GM23338 (cell line): ENCODE measurements around the gene GJC2. TPM values are rescaled to one million over a fixed set of nuclear protein-coding genes. Genes with fewer than 3 reads are reported as not detected.

ENCODE experiments used
- ATAC-seq: fragments of 200-7000 bp; cut with Tn5 transposase; 3 replicates; pipeline ENCODE4 v1.9.1; 2020
- DNase-seq: peaks from one replicate; pipeline ENCODE4 v3.0.0-alpha.2; 2015; ENCODE audit warnings: low spot score
- H2AFZ ChIP-seq: fragments of 200-600 bp; sonication (generic); 2 replicates; pipeline ENCODE4 v1.8.0; 2016; ENCODE audit warnings: antibody characterized with exemption, mild to moderate bottlenecking, moderate library complexity
- H3F3A ChIP-seq: fragments of 200-600 bp; sonication (generic); replicated peaks from 2 replicates; pipeline ENCODE4 v1.8.0; 2017; ENCODE audit warnings: antibody characterized with exemption, mixed run types, low read depth
- H3K27ac ChIP-seq: fragments of 200-600 bp; sonication (generic); 2 replicates; pipeline ENCODE4 v1.6.1; 2016; ENCODE audit warnings: low read depth
- H3K27me3 ChIP-seq: fragments of 200-600 bp; sonication (generic); 2 replicates; pipeline ENCODE4 v1.8.0; 2016; ENCODE audit warnings: mild to moderate bottlenecking, mixed run types, moderate library complexity; ENCODE audit not compliant: insufficient read depth
- H3K36me3 ChIP-seq: fragments of 200-600 bp; sonication (generic); 2 replicates; pipeline ENCODE4 v1.8.0; 2016; ENCODE audit warnings: mild to moderate bottlenecking; ENCODE audit not compliant: insufficient read depth
- H3K4me1 ChIP-seq: fragments of 200-600 bp; sonication (generic); 2 replicates; pipeline ENCODE4 v1.8.0; 2016; ENCODE audit warnings: mild to moderate bottlenecking, moderate library complexity; ENCODE audit not compliant: insufficient read depth
- H3K4me2 ChIP-seq: fragments of 200-600 bp; sonication (generic); 2 replicates; pipeline ENCODE4 v1.7.1; 2017; ENCODE audit warnings: mixed run types
- H3K4me3 ChIP-seq: fragments of 200-600 bp; sonication (generic); 2 replicates; pipeline ENCODE4 v1.6.1; 2016; ENCODE audit warnings: mixed run types
- H3K79me2 ChIP-seq: fragments of 200-600 bp; sonication (generic); replicated peaks from 2 replicates; pipeline ENCODE4 v1.8.0; 2017; ENCODE audit warnings: mild to moderate bottlenecking; ENCODE audit not compliant: insufficient read depth
- H3K9me2 ChIP-seq: fragments of 200-600 bp; sonication (generic); 2 replicates; pipeline ENCODE4 v1.8.0; 2017; ENCODE audit not compliant: insufficient read depth
- H4K20me1 ChIP-seq: fragments of 200-600 bp; sonication (generic); replicated peaks from 2 replicates; pipeline ENCODE4 v1.8.0; 2017; ENCODE audit warnings: mild to moderate bottlenecking; ENCODE audit not compliant: insufficient read depth
- H3K27ac Mint-ChIP-seq: 2 replicates; pipeline ENCODE4 v1.8.0; 2020; ENCODE audit warnings: inconsistent platforms, mild to moderate bottlenecking, moderate library complexity, mixed read lengths
- H3K27me3 Mint-ChIP-seq: 3 replicates; pipeline ENCODE4 v1.8.0; 2022; ENCODE audit warnings: low read depth, mild to moderate bottlenecking, moderate library complexity, mixed read lengths, inconsistent platforms; ENCODE audit not compliant: insufficient read depth, poor library complexity
- H3K36me3 Mint-ChIP-seq: 3 replicates; pipeline ENCODE4 v1.8.0; 2021; ENCODE audit warnings: low read depth, mild to moderate bottlenecking, inconsistent platforms, moderate library complexity, mixed read lengths
- H3K4me1 Mint-ChIP-seq: 3 replicates; pipeline ENCODE4 v1.8.0; 2020; ENCODE audit warnings: mild to moderate bottlenecking, inconsistent platforms, mixed read lengths
- H3K4me3 Mint-ChIP-seq: 3 replicates; pipeline ENCODE4 v1.8.0; 2021; ENCODE audit warnings: moderate library complexity, mild to moderate bottlenecking, inconsistent platforms, mixed read lengths
- H3K9me3 Mint-ChIP-seq: 3 replicates; pipeline ENCODE4 v1.8.0; 2020; ENCODE audit warnings: moderate library complexity, mild to moderate bottlenecking, inconsistent platforms, mixed read lengths
- CREB1 ChIP-seq: fragments of 250-450 bp; sonication (Bioruptor Pico); IDR thresholded peaks from 2 replicates; pipeline ENCODE4 v1.5.0; 2020; ENCODE audit warnings: low read depth, mild to moderate bottlenecking, moderate library complexity
- ETS1 ChIP-seq: IDR thresholded peaks from 2 replicates; pipeline ENCODE4 v1.6.1; 2016; ENCODE audit warnings: antibody characterized with exemption
- EZH2 ChIP-seq: fragments of 200-600 bp; sonication (generic); IDR thresholded peaks from one replicate; pipeline ENCODE4 v1.8.0; 2017; ENCODE audit warnings: antibody characterized with exemption, mild to moderate bottlenecking, low read depth; ENCODE audit not compliant: unreplicated experiment
- EZH2phosphoT487 ChIP-seq: fragments of 200-600 bp; sonication (generic); IDR thresholded peaks from one replicate; pipeline ENCODE4 v1.8.1; 2018; ENCODE audit warnings: antibody characterized with exemption; ENCODE audit not compliant: unreplicated experiment
- JUNB ChIP-seq: IDR thresholded peaks from one replicate; pipeline ENCODE4 v1.6.1; 2016; ENCODE audit warnings: antibody characterized with exemption; ENCODE audit not compliant: unreplicated experiment
- NANOG ChIP-seq: IDR thresholded peaks from 2 replicates; pipeline ENCODE4 v1.6.1; 2016; ENCODE audit warnings: antibody characterized with exemption, borderline replicate concordance
- POLR2AphosphoS5 ChIP-seq: IDR thresholded peaks from 2 replicates; pipeline ENCODE4 v1.6.1; 2016; ENCODE audit warnings: antibody characterized with exemption, low read depth
- ZNF114 ChIP-seq: fragments of 250-450 bp; sonication (Bioruptor Pico); IDR thresholded peaks from 2 replicates; pipeline ENCODE4 v1.5.0; 2020; ENCODE audit warnings: mild to moderate bottlenecking, moderate library complexity
- ZNF331 ChIP-seq: fragments of 250-450 bp; sonication (Bioruptor Pico); IDR thresholded peaks from 2 replicates; pipeline ENCODE4 v1.5.0; 2020; ENCODE audit warnings: low read depth, mild to moderate bottlenecking, moderate library complexity
- polyA plus RNA-seq: library from polyadenylated mRNA; unstranded; fragments of >200 nt; fragmentation: Nextera tagmentation; extraction: Ambion mirVana; gene quantifications from 2 replicates; pipeline ENCODE4 v1.2.1, GENCODE V29; 2016
- total RNA-seq: library from RNA; depleted of rRNA; stranded (reverse); fragments of >200 nt; shearing (Covaris generic); gene quantifications from 2 replicates; pipeline ENCODE4 v1.2.3, GENCODE V29; 2014
- TF ChIP-seq, protein P1 (sequence below), 2 experiments: fragments of 200-600 bp in 1 of 2; sonication (generic) in 1 of 2; conservative IDR thresholded peaks; 2 replicates each; pipeline versions ENCODE4 v1.5.1 to v1.6.1; 2016 to 2017; ENCODE audit warnings: antibody characterized with exemption in 2 of 2, low read depth in 2 of 2, mild to moderate bottlenecking in 2 of 2, moderate library complexity in 1 of 2
- TF ChIP-seq, protein P2 (sequence below): IDR thresholded peaks from one replicate; pipeline ENCODE4 v1.6.1; 2018; ENCODE audit warnings: antibody characterized with exemption; ENCODE audit not compliant: unreplicated experiment

GJC2 gene
- total and polyA plus RNA-seq, 2 experiments from 2014 or later, result 0.15 to 1.2 TPM

- Histone ChIP-seq H3K4me3 (peak overlapping the region; percentile 93), H3K4me1 (0 out of 2 replicates have a peak, but pooled peaks cover 3% of the 10 kb centered on the region), H3F3A (0 out of 2 replicates have a peak, but pooled peaks cover 2% of the 10 kb centered on the region), H3K79me2 (no peaks in the 10 kb centered on the region), H3K4me2 (peak overlapping the region; percentile 86), H3K9me2 (no peaks in the 10 kb centered on the region), H2AFZ (0 out of 2 replicates have a peak overlapping the region, but pooled peaks have one; percentile 18), H3K27me3 (no peaks in the 10 kb centered on the region), H4K20me1 (no peaks in the 10 kb centered on the region; the same call in 1 of the 2 replicates), H3K36me3 (peaks cover 3% of the 10 kb centered on the region; the same call in 1 of the 2 replicates), H3K27ac (no peak overlapping the region)
- no peak overlapping the region for H3K27ac Mint-ChIP-seq
- H3K4me3 Mint-ChIP-seq, result peak overlapping the region; percentile 92; the same call in 2 of the 3 replicates
- TF ChIP-seq, protein P1, sequence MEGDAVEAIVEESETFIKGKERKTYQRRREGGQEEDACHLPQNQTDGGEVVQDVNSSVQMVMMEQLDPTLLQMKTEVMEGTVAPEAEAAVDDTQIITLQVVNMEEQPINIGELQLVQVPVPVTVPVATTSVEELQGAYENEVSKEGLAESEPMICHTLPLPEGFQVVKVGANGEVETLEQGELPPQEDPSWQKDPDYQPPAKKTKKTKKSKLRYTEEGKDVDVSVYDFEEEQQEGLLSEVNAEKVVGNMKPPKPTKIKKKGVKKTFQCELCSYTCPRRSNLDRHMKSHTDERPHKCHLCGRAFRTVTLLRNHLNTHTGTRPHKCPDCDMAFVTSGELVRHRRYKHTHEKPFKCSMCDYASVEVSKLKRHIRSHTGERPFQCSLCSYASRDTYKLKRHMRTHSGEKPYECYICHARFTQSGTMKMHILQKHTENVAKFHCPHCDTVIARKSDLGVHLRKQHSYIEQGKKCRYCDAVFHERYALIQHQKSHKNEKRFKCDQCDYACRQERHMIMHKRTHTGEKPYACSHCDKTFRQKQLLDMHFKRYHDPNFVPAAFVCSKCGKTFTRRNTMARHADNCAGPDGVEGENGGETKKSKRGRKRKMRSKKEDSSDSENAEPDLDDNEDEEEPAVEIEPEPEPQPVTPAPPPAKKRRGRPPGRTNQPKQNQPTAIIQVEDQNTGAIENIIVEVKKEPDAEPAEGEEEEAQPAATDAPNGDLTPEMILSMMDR (conservative IDR thresholded peaks at IDR 0.05; ENCODE audit: low read depth in 2 of 2), result peak in 1 of 2 experiments; percentile 54; a peak in 2 of 4 replicates
- TF ChIP-seq EZH2, result no peak
- H3K36me3 Mint-ChIP-seq, result peaks cover 48% of the 10 kb centered on the region
- ATAC-seq (peak; percentile 69), DNase-seq (peak; percentile 66)
- H3K27me3 Mint-ChIP-seq, result peaks cover 20% of the 10 kb centered on the region
- no peaks in the 10 kb centered on the region; the same call in 1 of the 3 replicates for H3K9me3 Mint-ChIP-seq
- H3K4me1 Mint-ChIP-seq, result peaks cover 8% of the 10 kb centered on the region; the same call in 1 of the 3 replicates
Observed at GRCh38 chr1:228101994-228102790, 47.5 kb upstream of the GJC2 start.

GRCh38 chr1:228102791-228103620 lies 46.7 kb upstream of the GJC2 start, which contains the start of gene C1orf35:
Gene C1orf35, minus strand, starts transcription at chr1:228103325. Its CDS starts 98 bp downstream, at chr1:228103227.
- ATAC-seq, result peak; percentile 85
- Histone ChIP-seq H3K4me1 (0 out of 2 replicates have a peak, but pooled peaks cover 3% of the 10 kb centered on the region), H3K36me3 (peaks cover 3% of the 10 kb centered on the region; the same call in 1 of the 2 replicates), H2AFZ (peak within 1 kb of the TSS; percentile 94), H3K27ac (peak within 1 kb of the TSS; percentile 87), H4K20me1 (no peaks in the 10 kb centered on the region; the same call in 1 of the 2 replicates), H3K4me3 (peak within 1 kb of the TSS; percentile 93), H3K79me2 (no peaks in the 10 kb centered on the region), H3K9me2 (no peaks in the 10 kb centered on the region), H3K4me2 (peak within 1 kb of the TSS; percentile 86), H3K27me3 (no peaks in the 10 kb centered on the region), H3F3A (0 out of 2 replicates have a peak, but pooled peaks cover 2% of the 10 kb centered on the region)
- Mint-ChIP-seq H3K4me3 (peak within 1 kb of the TSS; percentile 92), H3K9me3 (no peaks in the 10 kb centered on the region; the same call in 1 of the 3 replicates), H3K27me3 (peaks cover 22% of the 10 kb centered on the region), H3K27ac (peak within 1 kb of the TSS; percentile 96), H3K36me3 (peaks cover 40% of the 10 kb centered on the region), H3K4me1 (peaks cover 8% of the 10 kb centered on the region; the same call in 1 of the 3 replicates)
- DNase-seq, result peak; percentile 97
- TF ChIP-seq, protein P2, sequence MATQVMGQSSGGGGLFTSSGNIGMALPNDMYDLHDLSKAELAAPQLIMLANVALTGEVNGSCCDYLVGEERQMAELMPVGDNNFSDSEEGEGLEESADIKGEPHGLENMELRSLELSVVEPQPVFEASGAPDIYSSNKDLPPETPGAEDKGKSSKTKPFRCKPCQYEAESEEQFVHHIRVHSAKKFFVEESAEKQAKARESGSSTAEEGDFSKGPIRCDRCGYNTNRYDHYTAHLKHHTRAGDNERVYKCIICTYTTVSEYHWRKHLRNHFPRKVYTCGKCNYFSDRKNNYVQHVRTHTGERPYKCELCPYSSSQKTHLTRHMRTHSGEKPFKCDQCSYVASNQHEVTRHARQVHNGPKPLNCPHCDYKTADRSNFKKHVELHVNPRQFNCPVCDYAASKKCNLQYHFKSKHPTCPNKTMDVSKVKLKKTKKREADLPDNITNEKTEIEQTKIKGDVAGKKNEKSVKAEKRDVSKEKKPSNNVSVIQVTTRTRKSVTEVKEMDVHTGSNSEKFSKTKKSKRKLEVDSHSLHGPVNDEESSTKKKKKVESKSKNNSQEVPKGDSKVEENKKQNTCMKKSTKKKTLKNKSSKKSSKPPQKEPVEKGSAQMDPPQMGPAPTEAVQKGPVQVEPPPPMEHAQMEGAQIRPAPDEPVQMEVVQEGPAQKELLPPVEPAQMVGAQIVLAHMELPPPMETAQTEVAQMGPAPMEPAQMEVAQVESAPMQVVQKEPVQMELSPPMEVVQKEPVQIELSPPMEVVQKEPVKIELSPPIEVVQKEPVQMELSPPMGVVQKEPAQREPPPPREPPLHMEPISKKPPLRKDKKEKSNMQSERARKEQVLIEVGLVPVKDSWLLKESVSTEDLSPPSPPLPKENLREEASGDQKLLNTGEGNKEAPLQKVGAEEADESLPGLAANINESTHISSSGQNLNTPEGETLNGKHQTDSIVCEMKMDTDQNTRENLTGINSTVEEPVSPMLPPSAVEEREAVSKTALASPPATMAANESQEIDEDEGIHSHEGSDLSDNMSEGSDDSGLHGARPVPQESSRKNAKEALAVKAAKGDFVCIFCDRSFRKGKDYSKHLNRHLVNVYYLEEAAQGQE, result no peak
- no peak for TF ChIP-seq ZNF331
- peak; percentile 99 for TF ChIP-seq CREB1 (CRISPR knock-in tag)
- TF ChIP-seq ETS1, result peak; percentile 84
- TF ChIP-seq JUNB, result no peak
- no peak for TF ChIP-seq ZNF114
- peak; percentile 95 for TF ChIP-seq POLR2AphosphoS5
- TF ChIP-seq EZH2phosphoT487, result no peak
- no peak for TF ChIP-seq NANOG
